ENCODE measurements around the gene CR1L. TPM values are rescaled to one million over a fixed set of nuclear protein-coding genes. Genes with fewer than 3 reads are reported as not detected.

Gene CR1L
- total RNA-seq, 6 experiments from 2014 or later = not detected

DNA sequence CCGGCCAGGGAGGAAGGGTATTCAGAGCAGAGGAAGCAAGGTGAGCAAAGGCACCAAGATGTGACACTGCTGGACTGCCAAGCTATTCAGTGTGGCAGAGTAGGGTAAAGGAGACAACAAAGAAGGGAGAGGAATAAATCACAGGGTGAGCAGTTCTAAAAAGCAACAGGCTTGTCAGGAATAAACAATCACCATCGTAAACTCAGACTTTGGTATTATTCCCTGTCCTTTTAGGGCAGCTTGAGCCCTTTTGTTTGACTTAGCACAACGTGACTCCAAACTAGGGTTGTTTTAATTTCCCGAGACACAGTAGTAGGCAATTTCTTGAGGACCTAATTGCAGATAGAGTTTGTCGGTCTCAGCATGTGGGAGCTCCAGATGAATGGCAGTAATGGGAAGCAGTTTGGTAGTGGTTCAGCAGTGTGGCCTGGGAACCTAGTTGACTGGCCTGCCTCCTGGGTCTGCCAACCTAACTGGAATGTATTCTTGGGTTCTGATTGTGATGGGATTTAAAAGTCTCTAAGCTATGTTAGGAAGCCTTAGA is 4.3 kb downstream of the CR1L start:
- Mint-ChIP-seq H3K4me3 (no peak overlapping the region), H3K4me1 (ENCODE audit: low read depth) (peaks cover 5% of the 10 kb centered on the region), H3K9me3 (no peaks in the 10 kb centered on the region), H3K27ac (no peak overlapping the region), H3K27me3 (ENCODE audit: insufficient read depth) (peaks cover 17% of the 10 kb centered on the region), H3K36me3 (ENCODE audit: low read depth) (no peaks in the 10 kb centered on the region)
- no peak for DNase-seq
- TF ChIP-seq, protein P1, sequence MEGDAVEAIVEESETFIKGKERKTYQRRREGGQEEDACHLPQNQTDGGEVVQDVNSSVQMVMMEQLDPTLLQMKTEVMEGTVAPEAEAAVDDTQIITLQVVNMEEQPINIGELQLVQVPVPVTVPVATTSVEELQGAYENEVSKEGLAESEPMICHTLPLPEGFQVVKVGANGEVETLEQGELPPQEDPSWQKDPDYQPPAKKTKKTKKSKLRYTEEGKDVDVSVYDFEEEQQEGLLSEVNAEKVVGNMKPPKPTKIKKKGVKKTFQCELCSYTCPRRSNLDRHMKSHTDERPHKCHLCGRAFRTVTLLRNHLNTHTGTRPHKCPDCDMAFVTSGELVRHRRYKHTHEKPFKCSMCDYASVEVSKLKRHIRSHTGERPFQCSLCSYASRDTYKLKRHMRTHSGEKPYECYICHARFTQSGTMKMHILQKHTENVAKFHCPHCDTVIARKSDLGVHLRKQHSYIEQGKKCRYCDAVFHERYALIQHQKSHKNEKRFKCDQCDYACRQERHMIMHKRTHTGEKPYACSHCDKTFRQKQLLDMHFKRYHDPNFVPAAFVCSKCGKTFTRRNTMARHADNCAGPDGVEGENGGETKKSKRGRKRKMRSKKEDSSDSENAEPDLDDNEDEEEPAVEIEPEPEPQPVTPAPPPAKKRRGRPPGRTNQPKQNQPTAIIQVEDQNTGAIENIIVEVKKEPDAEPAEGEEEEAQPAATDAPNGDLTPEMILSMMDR (IDR thresholded peaks at IDR 0.05) = no peak

DNA sequence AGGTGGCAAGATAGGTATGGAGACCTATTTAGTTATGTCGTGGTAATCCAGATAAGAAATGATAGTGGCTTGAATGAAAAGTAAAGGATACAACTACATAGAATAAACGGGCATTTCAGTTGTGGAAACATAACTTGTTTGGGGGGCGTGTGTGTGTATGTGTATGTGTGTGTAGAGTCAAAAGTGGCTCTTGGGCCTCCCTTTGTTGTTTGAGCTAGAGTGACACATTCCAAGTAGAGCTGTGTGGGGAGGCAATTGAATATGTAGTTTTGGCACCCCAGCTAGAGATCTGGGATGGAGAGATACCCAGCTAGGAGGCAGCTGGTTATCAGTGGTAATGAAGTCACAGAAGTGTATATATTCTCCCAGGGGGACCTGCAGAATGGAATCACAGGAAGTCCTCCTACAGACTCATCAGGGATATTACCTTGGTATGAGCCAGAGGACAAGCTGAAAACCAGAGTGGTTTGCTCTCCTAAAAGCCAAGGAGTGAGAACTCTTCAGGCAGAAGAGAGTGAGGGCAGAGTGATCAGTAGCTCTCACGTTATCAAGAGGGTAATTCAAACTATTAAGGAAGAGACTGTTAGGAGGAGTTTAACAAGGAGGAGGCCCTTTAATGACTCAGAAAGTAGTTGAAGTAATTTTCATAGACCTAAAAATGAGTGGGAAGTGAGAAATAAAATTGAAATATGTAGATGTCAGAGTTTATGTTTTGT is 5.1 kb downstream of the CR1L start:
- Mint-ChIP-seq H3K36me3 (ENCODE audit: low read depth) (no peaks in the 10 kb centered on the region), H3K4me1 (ENCODE audit: low read depth) (no peaks in the 10 kb centered on the region; the same call in 1 of the 2 replicates), H3K4me3 (no peak overlapping the region), H3K27ac (no peak overlapping the region), H3K9me3 (no peaks in the 10 kb centered on the region), H3K27me3 (ENCODE audit: insufficient read depth) (peaks cover 15% of the 10 kb centered on the region)
- no peak for DNase-seq
- TF ChIP-seq, protein P1 (IDR thresholded peaks at IDR 0.05) = no peak

DNA sequence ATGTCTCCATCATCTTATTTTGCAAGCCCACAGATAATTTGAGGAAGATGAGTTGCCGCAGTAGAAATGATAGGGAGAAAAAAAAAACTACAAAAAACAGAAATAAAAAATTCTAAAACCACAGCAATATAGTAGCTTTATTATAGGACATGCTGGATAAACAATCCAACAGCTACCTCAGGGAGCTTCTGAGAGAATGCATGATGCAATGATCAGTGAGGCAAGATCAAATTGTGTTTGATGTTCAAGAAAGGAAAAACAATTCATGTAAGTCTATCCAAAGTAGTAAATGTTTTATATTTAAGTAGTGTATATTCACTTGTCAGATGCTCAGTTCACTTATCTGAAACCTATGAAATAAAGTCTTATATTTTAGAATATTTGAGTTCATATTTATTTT is 6.7 kb downstream of the CR1L start:
- TF ChIP-seq, protein P1 (IDR thresholded peaks at IDR 0.05) = no peak
- Mint-ChIP-seq H3K4me3 (no peak overlapping the region), H3K4me1 (ENCODE audit: low read depth) (no peaks in the 10 kb centered on the region; the same call in 1 of the 2 replicates), H3K9me3 (no peaks in the 10 kb centered on the region), H3K27ac (no peak overlapping the region), H3K36me3 (ENCODE audit: low read depth) (no peaks in the 10 kb centered on the region), H3K27me3 (ENCODE audit: insufficient read depth) (peaks cover 13% of the 10 kb centered on the region)
- DNase-seq = no peak

DNA sequence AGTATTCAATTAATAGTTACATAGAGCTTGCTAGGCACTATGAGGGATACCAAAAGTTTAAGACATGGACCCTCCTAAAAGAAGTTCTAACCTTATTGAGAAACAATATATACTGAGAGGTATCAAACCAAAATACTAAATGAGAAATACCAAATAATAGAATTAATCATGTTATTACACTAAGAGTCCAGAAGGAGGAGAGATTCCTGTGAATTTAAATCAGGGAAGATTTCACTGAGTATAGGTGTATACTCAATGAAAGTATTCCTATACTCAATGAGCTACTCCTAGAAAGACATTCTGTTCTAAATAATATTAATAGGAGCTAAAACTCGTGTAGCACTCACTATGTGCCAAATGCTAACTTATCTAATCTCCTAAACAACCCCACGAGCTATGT is 9.4 kb downstream of the CR1L start:
- Mint-ChIP-seq H3K27ac (no peak overlapping the region), H3K36me3 (ENCODE audit: low read depth) (no peaks in the 10 kb centered on the region), H3K4me1 (ENCODE audit: low read depth) (no peaks in the 10 kb centered on the region), H3K9me3 (no peaks in the 10 kb centered on the region), H3K27me3 (ENCODE audit: insufficient read depth) (peaks cover 7% of the 10 kb centered on the region), H3K4me3 (no peak overlapping the region)
- DNase-seq = no peak
- TF ChIP-seq, protein P1 (IDR thresholded peaks at IDR 0.05) = peak; percentile 76

DNA sequence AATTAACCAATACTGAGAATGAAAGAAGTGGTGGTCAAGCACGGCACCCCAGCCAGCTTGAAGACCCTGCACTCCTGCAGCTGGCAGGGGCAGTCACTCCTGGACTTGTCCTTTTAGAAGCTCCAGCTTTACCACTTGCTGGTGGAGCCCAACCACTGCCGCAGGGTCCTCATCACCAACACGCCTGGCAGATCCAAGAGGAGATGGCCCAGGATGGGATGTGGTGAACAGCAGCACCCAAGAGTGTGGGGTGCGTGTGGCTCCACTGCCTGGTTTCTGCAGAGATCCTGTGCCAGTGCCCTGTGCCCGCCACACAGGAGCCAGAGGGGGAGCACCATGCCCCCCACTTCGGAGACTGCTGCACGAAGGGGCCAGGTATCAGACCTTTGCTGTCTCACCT is 13.5 kb downstream of the CR1L start:
- Mint-ChIP-seq H3K36me3 (ENCODE audit: low read depth) (no peaks in the 10 kb centered on the region), H3K9me3 (no peaks in the 10 kb centered on the region), H3K4me3 (no peak overlapping the region), H3K27me3 (ENCODE audit: insufficient read depth) (peaks cover 11% of the 10 kb centered on the region), H3K27ac (no peak overlapping the region), H3K4me1 (ENCODE audit: low read depth) (no peaks in the 10 kb centered on the region)
- DNase-seq = no peak
- TF ChIP-seq, protein P1 (IDR thresholded peaks at IDR 0.05) = no peak
